Measurements from ENCODE around the gene ARHGEF4. TPM values are rescaled to one million over a fixed set of nuclear protein-coding genes. Genes with fewer than 3 reads are reported as not detected.

The ARHGEF4 gene
- total RNA-seq, 1 donor from 2014 or later, result 25.5 TPM

- H3K4me1 Mint-ChIP-seq, result no peaks in the 10 kb centered on the region
- H3K36me3 Mint-ChIP-seq, result no peaks in the 10 kb centered on the region
- DNase-seq (ENCODE audit: low spot score in 2 of 2, unreplicated experiment in 2 of 2), result no peak
- H3K27ac Mint-ChIP-seq, result no peak overlapping the region
- no peak for TF ChIP-seq CTCF (IDR thresholded peaks at IDR 0.05; ENCODE audit: unreplicated experiment)
- H3K4me3 Mint-ChIP-seq, result no peak overlapping the region
- peaks cover 4% of the 10 kb centered on the region for H3K27me3 Mint-ChIP-seq (ENCODE audit: low read depth)
- H3K9me3 Mint-ChIP-seq, result peaks cover 39% of the 10 kb centered on the region
Measured at GRCh38 chr2:130936451-130936850, 99.7 kb downstream of the ARHGEF4 start.

GRCh38 chr2:130947967-130948366 is 111.3 kb downstream of the ARHGEF4 start:
- peaks cover 12% of the 10 kb centered on the region for H3K27me3 Mint-ChIP-seq (ENCODE audit: low read depth)
- no peak overlapping the region for H3K27ac Mint-ChIP-seq
- peaks cover 3% of the 10 kb centered on the region for H3K36me3 Mint-ChIP-seq
- no peak for TF ChIP-seq CTCF (IDR thresholded peaks at IDR 0.05; ENCODE audit: unreplicated experiment)
- DNase-seq (ENCODE audit: low spot score in 2 of 2, unreplicated experiment in 2 of 2), result no peak
- H3K4me1 Mint-ChIP-seq, result no peaks in the 10 kb centered on the region
- H3K9me3 Mint-ChIP-seq, result peaks cover 37% of the 10 kb centered on the region
- no peak overlapping the region for H3K4me3 Mint-ChIP-seq

GRCh38 chr2:130949954-130950353 is 113.2 kb downstream of the ARHGEF4 start:
- no peak for DNase-seq (ENCODE audit: low spot score in 2 of 2, unreplicated experiment in 2 of 2)
- no peak for TF ChIP-seq CTCF (IDR thresholded peaks at IDR 0.05; ENCODE audit: unreplicated experiment)
- Mint-ChIP-seq H3K9me3 (peaks cover 23% of the 10 kb centered on the region), H3K36me3 (peaks cover 3% of the 10 kb centered on the region), H3K27me3 (ENCODE audit: low read depth) (peaks cover 12% of the 10 kb centered on the region), H3K27ac (no peak overlapping the region), H3K4me3 (no peak overlapping the region), H3K4me1 (no peaks in the 10 kb centered on the region)

GRCh38 chr2:130951018-130951417 is 114.3 kb downstream of the ARHGEF4 start:
- H3K4me1 Mint-ChIP-seq, result no peaks in the 10 kb centered on the region

GRCh38 chr2:130954873-130955272 is 118.2 kb downstream of the ARHGEF4 start:
- Mint-ChIP-seq H3K9me3 (peaks cover 20% of the 10 kb centered on the region), H3K4me3 (no peak overlapping the region), H3K27me3 (ENCODE audit: low read depth) (peaks cover 27% of the 10 kb centered on the region), H3K36me3 (no peaks in the 10 kb centered on the region), H3K27ac (no peak overlapping the region), H3K4me1 (no peaks in the 10 kb centered on the region)
- no peak for TF ChIP-seq CTCF (IDR thresholded peaks at IDR 0.05; ENCODE audit: unreplicated experiment)
- DNase-seq (ENCODE audit: low spot score in 2 of 2, unreplicated experiment in 2 of 2), result no peak

More at GRCh38 chr2:130951018-130951417, 114.3 kb downstream of the ARHGEF4 start:
- TF ChIP-seq CTCF (IDR thresholded peaks at IDR 0.05; ENCODE audit: unreplicated experiment), result no peak
- no peak overlapping the region for H3K4me3 Mint-ChIP-seq
- peaks cover 23% of the 10 kb centered on the region for H3K9me3 Mint-ChIP-seq
- no peaks in the 10 kb centered on the region for H3K36me3 Mint-ChIP-seq
- no peak for DNase-seq (ENCODE audit: low spot score in 2 of 2, unreplicated experiment in 2 of 2)
- peaks cover 12% of the 10 kb centered on the region for H3K27me3 Mint-ChIP-seq (ENCODE audit: low read depth)
- no peak overlapping the region for H3K27ac Mint-ChIP-seq

GRCh38 chr2:130957915-130958314 is 121.2 kb downstream of the ARHGEF4 start:
- H3K4me3 Mint-ChIP-seq, result no peak overlapping the region
- peaks cover 56% of the 10 kb centered on the region for H3K27me3 Mint-ChIP-seq (ENCODE audit: low read depth)
- no peak overlapping the region for H3K27ac Mint-ChIP-seq
- no peak for DNase-seq (ENCODE audit: low spot score in 2 of 2, unreplicated experiment in 2 of 2)
- no peaks in the 10 kb centered on the region for H3K36me3 Mint-ChIP-seq
- TF ChIP-seq CTCF (IDR thresholded peaks at IDR 0.05; ENCODE audit: unreplicated experiment), result no peak
- H3K9me3 Mint-ChIP-seq, result peaks cover 16% of the 10 kb centered on the region
- no peaks in the 10 kb centered on the region for H3K4me1 Mint-ChIP-seq

Measured in mesothelial cell of epicardium (in vitro differentiated cells).